ENCODE results near the gene KY.

- TF ChIP-seq EZH2 (IDR thresholded peaks at IDR 0.05; ENCODE audit: low read length, unreplicated experiment) (no peak), CTCF (conservative IDR thresholded peaks at IDR 0.05; ENCODE audit: low read depth, low read length) (no peak), EZH2phosphoT487 (IDR thresholded peaks at IDR 0.05; ENCODE audit: borderline replicate concordance, low read length) (no peak)
Observed at GRCh38 chr3:134576831-134577230, 74.0 kb downstream of the KY start.
